ENCODE measurements around the gene CDC45.

DNA sequence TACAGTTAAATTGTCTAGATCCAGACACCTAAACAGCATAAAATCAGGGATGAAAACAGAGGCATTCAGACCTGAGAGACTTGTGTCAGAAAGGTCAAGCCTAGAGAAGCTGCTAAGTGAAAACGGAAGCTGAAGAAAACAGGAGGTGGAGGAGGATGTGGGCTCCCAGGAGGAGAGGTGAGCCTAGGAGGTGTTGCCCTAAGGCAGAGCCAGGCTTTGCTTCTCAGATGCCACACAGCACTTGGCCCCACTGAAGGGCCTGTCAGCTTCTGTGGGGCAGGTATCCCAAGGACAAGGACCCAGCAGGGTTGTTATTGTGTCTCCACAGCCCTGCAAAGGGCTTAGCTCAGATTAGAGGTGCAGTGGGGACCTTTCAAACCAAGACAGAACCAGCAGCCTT is 15.2 kb upstream of the CDC45 start:
- TF ChIP-seq, protein P1, sequence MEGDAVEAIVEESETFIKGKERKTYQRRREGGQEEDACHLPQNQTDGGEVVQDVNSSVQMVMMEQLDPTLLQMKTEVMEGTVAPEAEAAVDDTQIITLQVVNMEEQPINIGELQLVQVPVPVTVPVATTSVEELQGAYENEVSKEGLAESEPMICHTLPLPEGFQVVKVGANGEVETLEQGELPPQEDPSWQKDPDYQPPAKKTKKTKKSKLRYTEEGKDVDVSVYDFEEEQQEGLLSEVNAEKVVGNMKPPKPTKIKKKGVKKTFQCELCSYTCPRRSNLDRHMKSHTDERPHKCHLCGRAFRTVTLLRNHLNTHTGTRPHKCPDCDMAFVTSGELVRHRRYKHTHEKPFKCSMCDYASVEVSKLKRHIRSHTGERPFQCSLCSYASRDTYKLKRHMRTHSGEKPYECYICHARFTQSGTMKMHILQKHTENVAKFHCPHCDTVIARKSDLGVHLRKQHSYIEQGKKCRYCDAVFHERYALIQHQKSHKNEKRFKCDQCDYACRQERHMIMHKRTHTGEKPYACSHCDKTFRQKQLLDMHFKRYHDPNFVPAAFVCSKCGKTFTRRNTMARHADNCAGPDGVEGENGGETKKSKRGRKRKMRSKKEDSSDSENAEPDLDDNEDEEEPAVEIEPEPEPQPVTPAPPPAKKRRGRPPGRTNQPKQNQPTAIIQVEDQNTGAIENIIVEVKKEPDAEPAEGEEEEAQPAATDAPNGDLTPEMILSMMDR (conservative IDR thresholded peaks at IDR 0.05 in 1 of 2, IDR thresholded peaks at IDR 0.05 in 1 of 2; ENCODE audit: low read depth in 1 of 2, low read length in 2 of 2) = no peak
- no peak for TF ChIP-seq EZH2 (IDR thresholded peaks at IDR 0.05; ENCODE audit: low read length, missing control alignments)

Measured in fibroblast of lung (primary cell).